Measurements from ENCODE around the gene CSNK2A1. TPM values are rescaled to one million over a fixed set of nuclear protein-coding genes. Genes with fewer than 3 reads are reported as not detected.

CSNK2A1 gene
- total RNA-seq, 3 donors from 2014 or later: 104 to 127 (median 117) TPM

DNA sequence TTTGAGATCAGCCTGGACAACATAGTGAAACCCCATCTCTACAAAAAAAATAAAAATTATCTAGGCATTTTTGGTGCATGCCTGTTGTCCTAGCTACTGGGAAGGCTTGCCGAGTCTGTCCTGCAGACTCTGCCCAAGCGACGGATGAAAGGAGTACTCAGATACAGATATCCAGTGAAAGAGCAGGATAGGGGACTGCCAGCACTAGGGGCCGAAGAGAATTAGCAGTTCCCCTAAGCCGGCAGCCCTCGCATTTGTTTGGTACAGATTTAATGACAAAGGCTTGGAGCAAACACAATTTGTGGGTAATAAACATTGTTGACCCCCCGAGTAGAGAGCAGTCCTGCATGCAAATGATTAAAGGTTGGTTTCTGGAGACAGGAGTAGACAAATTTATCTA, 75.8 kb downstream of the CSNK2A1 start:
- TF ChIP-seq CTCF (IDR thresholded peaks at IDR 0.05): no peak
- DNase-seq: no peak
- ATAC-seq: no peak
- H3K9me3 ChIP-seq: peaks cover 14% of the 10 kb centered on the region
- H3K36me3 ChIP-seq (ENCODE audit: low read depth): no peaks in the 10 kb centered on the region
- no peaks in the 10 kb centered on the region for H3K4me1 ChIP-seq (ENCODE audit: low read depth)
- H3K4me3 ChIP-seq: no peak overlapping the region
- intact Hi-C loops (cut with DNase I, micrococcal nuclease): no loop called here

- DNase-seq (peak; percentile 85 to 91 (median 91)), ATAC-seq (peak; percentile 98)
- Histone ChIP-seq H3K4me3 (peak within 1 kb of the TSS; percentile 85), H3K9me3 (no peaks in the 10 kb centered on the region), H3K4me1 (ENCODE audit: low read depth) (no peaks in the 10 kb centered on the region), H3K36me3 (ENCODE audit: low read depth) (no peaks in the 10 kb centered on the region)
- intact Hi-C loops (cut with DNase I, micrococcal nuclease): no loop called here
- no peak for TF ChIP-seq CTCF (IDR thresholded peaks at IDR 0.05)
Measured at GRCh38 chr20:462199-462991, 81.2 kb downstream of the CSNK2A1 start, which contains the start of gene TBC1D20. Gene TBC1D20, minus strand, starts transcription at chr20:462533. Its CDS starts 128 bp downstream, at chr20:462405.

DNA sequence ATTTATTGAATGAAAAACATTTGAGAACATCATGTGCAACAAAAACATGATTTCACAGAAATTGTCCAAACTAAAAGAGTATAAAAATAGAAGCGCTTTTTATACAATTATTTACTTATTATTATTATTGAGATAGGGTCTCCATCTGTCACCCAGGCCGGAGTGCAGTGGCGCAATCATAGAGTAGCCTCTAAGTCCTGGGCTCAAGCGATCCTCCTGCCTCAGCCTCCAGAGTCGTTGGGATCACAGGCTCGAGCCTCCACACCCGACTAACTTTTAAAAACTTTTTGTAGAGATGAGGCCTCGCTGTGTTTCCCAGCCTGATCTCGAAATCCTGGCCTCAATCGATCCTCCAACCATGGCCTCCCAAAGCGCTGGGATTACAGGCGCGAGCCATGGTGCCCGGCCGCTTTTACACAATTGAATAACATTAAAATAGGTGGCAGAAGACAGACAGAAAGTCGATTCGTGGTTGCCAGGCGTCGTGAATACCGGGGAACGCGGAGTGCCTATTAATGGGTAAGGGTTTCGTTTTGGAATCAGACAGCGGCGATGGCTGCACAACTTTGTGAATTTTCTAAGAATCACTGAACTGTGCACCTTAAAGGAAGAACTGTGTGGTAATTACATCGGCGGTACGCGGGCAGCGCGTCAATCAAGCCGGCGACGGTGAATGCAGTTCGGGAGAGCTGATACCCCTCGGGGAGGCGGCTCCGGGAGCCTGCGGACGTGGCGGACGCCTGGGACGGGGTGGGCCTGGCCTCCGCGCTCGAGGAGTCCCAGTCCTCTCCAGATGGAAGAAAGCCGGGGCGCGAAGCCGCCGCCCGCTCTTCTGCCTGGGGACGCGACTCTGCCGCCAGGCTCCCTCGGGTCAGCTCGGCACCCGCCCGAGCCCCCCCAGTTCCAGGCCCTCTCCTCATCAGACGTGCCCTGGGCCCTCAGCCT, 82.1 kb downstream of the CSNK2A1 start:
- peak; percentile 64 for ATAC-seq
- intact Hi-C loops (cut with DNase I, micrococcal nuclease): no loop called here

GRCh38 chr20:460707-461106, 82.9 kb downstream of the CSNK2A1 start:
- Histone ChIP-seq H3K4me3 (no peak overlapping the region), H3K4me1 (ENCODE audit: low read depth) (no peaks in the 10 kb centered on the region), H3K9me3 (no peaks in the 10 kb centered on the region), H3K36me3 (ENCODE audit: low read depth) (no peaks in the 10 kb centered on the region)
- no peak for TF ChIP-seq CTCF (IDR thresholded peaks at IDR 0.05)
- intact Hi-C loops (cut with DNase I, micrococcal nuclease): no loop called here
- DNase-seq (peak in 1 of 3 donors; percentile 19), ATAC-seq (no peak)

More for the DNA sequence above, 82.1 kb downstream of the CSNK2A1 start:
- H3K9me3 ChIP-seq: no peaks in the 10 kb centered on the region
- no peak for TF ChIP-seq CTCF (IDR thresholded peaks at IDR 0.05)
- peak; percentile 56 to 77 (median 72) for DNase-seq
- H3K4me1 ChIP-seq (ENCODE audit: low read depth): no peaks in the 10 kb centered on the region
- no peaks in the 10 kb centered on the region for H3K36me3 ChIP-seq (ENCODE audit: low read depth)
- peak overlapping the region; percentile 85 for H3K4me3 ChIP-seq

GRCh38 chr20:460180-460579, 83.4 kb downstream of the CSNK2A1 start:
- no peaks in the 10 kb centered on the region for H3K9me3 ChIP-seq
- ATAC-seq (no peak), DNase-seq (no peak)
- intact Hi-C loops (cut with DNase I, micrococcal nuclease): no loop called here
- no peaks in the 10 kb centered on the region for H3K4me1 ChIP-seq (ENCODE audit: low read depth)
- H3K4me3 ChIP-seq: no peak overlapping the region
- no peaks in the 10 kb centered on the region for H3K36me3 ChIP-seq (ENCODE audit: low read depth)
- TF ChIP-seq CTCF (IDR thresholded peaks at IDR 0.05): no peak
